Brain microvascular endothelial cell (primary cell): ENCODE measurements around the gene PRPH2.

ENCODE experiments used
- DNase-seq: peaks from one replicate; pipeline ENCODE4 v3.0.0-alpha.2; 2020
- H3K27ac ChIP-seq: fragments of 250-450 bp; sonication (Bioruptor Pico); 2 replicates; pipeline ENCODE4 v1.5.1; 2020; ENCODE audit warnings: mild to moderate bottlenecking, moderate library complexity
- H3K27me3 ChIP-seq: fragments of 250-450 bp; sonication (Bioruptor Pico); replicated peaks from 2 replicates; pipeline ENCODE4 v1.5.1; 2020; ENCODE audit warnings: mild to moderate bottlenecking
- H3K36me3 ChIP-seq: fragments of 250-450 bp; sonication (Bioruptor Pico); replicated peaks from 2 replicates; pipeline ENCODE4 v1.5.1; 2020; ENCODE audit warnings: mild to moderate bottlenecking
- H3K4me3 ChIP-seq: 2 replicates; pipeline ENCODE4 v1.5.1; 2011; ENCODE audit warnings: low read depth, mild to moderate bottlenecking, control low read depth, low read length, moderate library complexity
- CTCF ChIP-seq: IDR thresholded peaks from 2 replicates; pipeline ENCODE4 v1.5.1; 2011; ENCODE audit warnings: low read depth, mild to moderate bottlenecking, moderate library complexity, low read length, control low read depth, inconsistent platforms; ENCODE audit errors: missing control alignments
- in situ Hi-C: cut with HindIII; loops from 2 replicates; pipeline ENCODE4 v1.10.0; 2017; ENCODE audit warnings: low sequenced_read_pairs, low pct_ligation_motif_present

PRPH2 gene

GRCh38 chr6:42764911-42765648, 42.7 kb upstream of the PRPH2 start:
- in situ Hi-C loops = no loop called here
- H3K27me3 ChIP-seq = no peaks in the 10 kb centered on the region
- H3K27ac ChIP-seq = no peak overlapping the region
- TF ChIP-seq CTCF = no peak
- H3K4me3 ChIP-seq = no peak overlapping the region
- no peak for DNase-seq
- no peaks in the 10 kb centered on the region for H3K36me3 ChIP-seq

DNA sequence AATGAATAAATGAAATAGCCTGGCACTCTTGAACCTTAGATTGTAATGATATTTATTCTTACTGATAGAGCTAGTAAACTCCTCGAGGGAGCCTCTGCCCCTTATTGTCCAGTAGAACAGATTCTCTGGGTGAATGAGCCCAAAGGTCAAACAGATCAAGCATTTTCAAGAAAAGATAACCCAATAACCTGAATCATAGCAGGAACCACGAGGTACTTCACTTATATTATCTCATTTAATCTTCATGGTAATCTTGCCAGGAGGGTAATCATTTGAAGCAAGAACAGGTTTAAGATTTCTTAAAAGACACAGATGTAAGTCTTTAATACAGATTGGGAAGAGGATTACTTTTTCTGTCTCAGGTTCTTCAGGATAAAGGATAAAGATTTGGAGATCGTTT, 40.6 kb upstream of the PRPH2 start:
- no peak for DNase-seq
- H3K4me3 ChIP-seq = no peak overlapping the region
- no peak for TF ChIP-seq CTCF
- no peak overlapping the region for H3K27ac ChIP-seq
- H3K27me3 ChIP-seq = no peaks in the 10 kb centered on the region
- in situ Hi-C loops = no loop called here
- H3K36me3 ChIP-seq = no peaks in the 10 kb centered on the region

- no peak for DNase-seq
- no peak overlapping the region for H3K27ac ChIP-seq
- H3K4me3 ChIP-seq = no peak overlapping the region
- H3K27me3 ChIP-seq = no peaks in the 10 kb centered on the region
- in situ Hi-C loops = no loop called here
- H3K36me3 ChIP-seq = no peaks in the 10 kb centered on the region
- TF ChIP-seq CTCF = no peak
Measured at GRCh38 chr6:42762426-42762859, 40.0 kb upstream of the PRPH2 start.

GRCh38 chr6:42761287-42762067, 39.1 kb upstream of the PRPH2 start:
- no peaks in the 10 kb centered on the region for H3K27me3 ChIP-seq
- H3K27ac ChIP-seq = no peak overlapping the region
- in situ Hi-C loops = no loop called here
- no peak for DNase-seq
- no peaks in the 10 kb centered on the region for H3K36me3 ChIP-seq
- TF ChIP-seq CTCF = no peak
- H3K4me3 ChIP-seq = no peak overlapping the region

GRCh38 chr6:42758756-42759430, 36.5 kb upstream of the PRPH2 start:
- Histone ChIP-seq H3K4me3 (no peak overlapping the region), H3K36me3 (no peaks in the 10 kb centered on the region), H3K27ac (no peak overlapping the region), H3K27me3 (no peaks in the 10 kb centered on the region)
- DNase-seq = no peak
- no peak for TF ChIP-seq CTCF
- in situ Hi-C loops = no loop called here
